22Rv1 (cell line): ENCODE data around the gene RPS19.

ENCODE experiments used
- ZFX ChIP-seq: fragments of 450-650 bp; IDR thresholded peaks from 2 replicates; pipeline ENCODE4 v1.6.1; 2017; ENCODE audit warnings: antibody characterized with exemption, borderline replicate concordance
- TF ChIP-seq, protein P1 (sequence below): fragments of 450-650 bp; IDR thresholded peaks from 2 replicates; pipeline ENCODE4 v1.5.1; 2017; ENCODE audit warnings: mild to moderate bottlenecking

DNA sequence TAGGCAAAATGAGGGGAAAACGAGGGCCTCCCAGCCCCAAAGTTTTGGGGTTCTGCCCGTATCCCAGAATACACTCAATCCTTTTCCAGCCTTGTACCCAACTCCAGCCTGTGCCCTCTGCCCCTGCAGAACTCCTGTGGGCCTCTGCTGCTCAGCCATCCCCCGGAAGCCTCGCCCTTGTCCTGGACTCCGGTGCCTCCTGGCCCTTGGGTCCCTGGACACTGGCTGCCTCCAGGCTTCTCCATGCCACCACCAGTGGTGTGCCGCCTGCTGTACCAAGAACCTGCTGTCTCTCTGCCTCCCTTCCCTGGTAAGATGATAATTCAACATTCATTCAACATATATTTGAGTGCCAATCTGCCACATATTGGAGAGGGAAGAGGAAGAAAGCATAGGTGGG lies 11.4 kb upstream of the RPS19 start:
- TF ChIP-seq, protein P1, sequence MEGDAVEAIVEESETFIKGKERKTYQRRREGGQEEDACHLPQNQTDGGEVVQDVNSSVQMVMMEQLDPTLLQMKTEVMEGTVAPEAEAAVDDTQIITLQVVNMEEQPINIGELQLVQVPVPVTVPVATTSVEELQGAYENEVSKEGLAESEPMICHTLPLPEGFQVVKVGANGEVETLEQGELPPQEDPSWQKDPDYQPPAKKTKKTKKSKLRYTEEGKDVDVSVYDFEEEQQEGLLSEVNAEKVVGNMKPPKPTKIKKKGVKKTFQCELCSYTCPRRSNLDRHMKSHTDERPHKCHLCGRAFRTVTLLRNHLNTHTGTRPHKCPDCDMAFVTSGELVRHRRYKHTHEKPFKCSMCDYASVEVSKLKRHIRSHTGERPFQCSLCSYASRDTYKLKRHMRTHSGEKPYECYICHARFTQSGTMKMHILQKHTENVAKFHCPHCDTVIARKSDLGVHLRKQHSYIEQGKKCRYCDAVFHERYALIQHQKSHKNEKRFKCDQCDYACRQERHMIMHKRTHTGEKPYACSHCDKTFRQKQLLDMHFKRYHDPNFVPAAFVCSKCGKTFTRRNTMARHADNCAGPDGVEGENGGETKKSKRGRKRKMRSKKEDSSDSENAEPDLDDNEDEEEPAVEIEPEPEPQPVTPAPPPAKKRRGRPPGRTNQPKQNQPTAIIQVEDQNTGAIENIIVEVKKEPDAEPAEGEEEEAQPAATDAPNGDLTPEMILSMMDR: no peak
- no peak for TF ChIP-seq ZFX
